RWPE1 (cell line): ENCODE measurements around the gene MUC22.
"Not testable (repeated sequence)": the region's sequence is repeated elsewhere in the genome, so short reads cannot be mapped to it uniquely, and the experiment has no call there.

Source experiments
- CTCF ChIA-PET: fragments of 350-600 bp; sonication (Branson Sonifier 250); formaldehyde crosslinking; extraction: SDS; loops from one replicate; lab custom pipeline; 2021; lab: Yijun Ruan, JAX
- POLR2A ChIA-PET: fragments of 400-600 bp; formaldehyde crosslinking; extraction: SDS; loops from one replicate; lab custom pipeline; 2020; ENCODE audit warnings: antibody characterized with exemption; ENCODE audit not compliant: low non-redundant PET; lab: Yijun Ruan, JAX
- DNase-seq: peaks from one replicate; pipeline ENCODE4 v3.0.0; 2012; ENCODE audit warnings: low spot score
- H3K27ac ChIP-seq: fragments of 450-650 bp; 2 replicates; pipeline ENCODE4 v1.5.1; 2017
- TF ChIP-seq, protein P1 (sequence below): fragments of 450-650 bp; conservative IDR thresholded peaks from 2 replicates; pipeline ENCODE4 v1.5.1; 2017; ENCODE audit warnings: low read depth, mild to moderate bottlenecking

MUC22 gene

DNA sequence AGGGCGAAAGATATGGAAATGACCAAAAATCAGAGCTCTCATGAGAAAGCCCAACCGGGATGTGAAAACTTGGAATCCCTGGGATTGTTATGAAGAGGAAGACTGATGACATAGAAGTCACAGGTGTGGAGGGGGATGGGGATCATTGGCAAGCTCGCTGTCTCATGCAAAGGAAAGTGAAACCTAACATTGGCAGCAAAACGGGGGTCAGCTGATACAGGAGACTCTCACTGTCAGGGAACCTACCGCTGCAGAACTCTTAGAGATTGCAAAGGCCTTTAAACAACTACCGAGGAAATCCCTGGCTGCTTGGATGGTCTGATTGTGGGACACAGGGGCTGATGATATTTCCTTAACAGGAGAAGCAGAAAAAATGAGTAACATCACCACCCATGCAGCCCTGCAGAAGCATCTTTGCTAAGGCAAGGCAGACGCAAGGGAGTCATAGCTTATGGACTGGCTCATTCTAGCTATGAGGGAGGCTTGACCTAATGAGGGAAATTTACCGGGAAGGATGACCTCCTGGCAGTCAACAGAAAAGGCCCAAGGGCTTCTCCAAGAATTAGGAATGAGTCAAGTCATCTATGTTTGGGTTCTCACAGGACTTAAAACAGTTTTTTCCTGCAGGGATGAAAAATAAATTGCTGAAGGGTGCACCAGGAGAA, 19.7 kb upstream of the MUC22 start:
- ChIA-PET CTCF (interaction anchor here (1.2 kb wide), 1 partner anchor 100 kb away, joined by 5 read pairs; no protein-coding TSS in a partner anchor), POLR2A (no interaction called here)
- TF ChIP-seq, protein P1, sequence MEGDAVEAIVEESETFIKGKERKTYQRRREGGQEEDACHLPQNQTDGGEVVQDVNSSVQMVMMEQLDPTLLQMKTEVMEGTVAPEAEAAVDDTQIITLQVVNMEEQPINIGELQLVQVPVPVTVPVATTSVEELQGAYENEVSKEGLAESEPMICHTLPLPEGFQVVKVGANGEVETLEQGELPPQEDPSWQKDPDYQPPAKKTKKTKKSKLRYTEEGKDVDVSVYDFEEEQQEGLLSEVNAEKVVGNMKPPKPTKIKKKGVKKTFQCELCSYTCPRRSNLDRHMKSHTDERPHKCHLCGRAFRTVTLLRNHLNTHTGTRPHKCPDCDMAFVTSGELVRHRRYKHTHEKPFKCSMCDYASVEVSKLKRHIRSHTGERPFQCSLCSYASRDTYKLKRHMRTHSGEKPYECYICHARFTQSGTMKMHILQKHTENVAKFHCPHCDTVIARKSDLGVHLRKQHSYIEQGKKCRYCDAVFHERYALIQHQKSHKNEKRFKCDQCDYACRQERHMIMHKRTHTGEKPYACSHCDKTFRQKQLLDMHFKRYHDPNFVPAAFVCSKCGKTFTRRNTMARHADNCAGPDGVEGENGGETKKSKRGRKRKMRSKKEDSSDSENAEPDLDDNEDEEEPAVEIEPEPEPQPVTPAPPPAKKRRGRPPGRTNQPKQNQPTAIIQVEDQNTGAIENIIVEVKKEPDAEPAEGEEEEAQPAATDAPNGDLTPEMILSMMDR, result no peak
- H3K27ac ChIP-seq, result no peak overlapping the region
- no peak for DNase-seq

DNA sequence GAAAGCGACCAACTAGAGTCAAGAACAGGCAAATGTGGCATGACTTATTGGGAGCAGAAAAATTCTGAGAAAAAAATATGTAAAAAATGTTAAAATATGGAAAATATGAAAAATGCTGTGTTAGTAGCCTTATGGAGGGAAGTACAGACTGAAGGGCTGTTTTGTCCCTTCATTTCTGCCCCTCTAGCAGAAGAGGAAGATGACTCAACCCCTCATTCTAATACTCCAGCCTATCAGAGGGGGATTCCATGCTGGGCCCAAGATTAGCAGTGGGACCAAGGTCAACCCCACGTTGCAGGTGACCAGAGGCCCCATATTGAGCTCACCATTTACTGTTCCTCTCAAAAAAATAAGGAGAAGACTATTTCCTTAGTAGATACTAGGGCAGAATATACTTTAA, 18.4 kb upstream of the MUC22 start:
- CTCF ChIA-PET, result interaction anchor here (0.7 kb wide), 1 partner anchor 292 kb away, joined by 4 read pairs; no protein-coding TSS in a partner anchor
- no peak overlapping the region for H3K27ac ChIP-seq
- POLR2A ChIA-PET, result no interaction called here
- TF ChIP-seq, protein P1, result no peak
- DNase-seq, result no peak

DNA sequence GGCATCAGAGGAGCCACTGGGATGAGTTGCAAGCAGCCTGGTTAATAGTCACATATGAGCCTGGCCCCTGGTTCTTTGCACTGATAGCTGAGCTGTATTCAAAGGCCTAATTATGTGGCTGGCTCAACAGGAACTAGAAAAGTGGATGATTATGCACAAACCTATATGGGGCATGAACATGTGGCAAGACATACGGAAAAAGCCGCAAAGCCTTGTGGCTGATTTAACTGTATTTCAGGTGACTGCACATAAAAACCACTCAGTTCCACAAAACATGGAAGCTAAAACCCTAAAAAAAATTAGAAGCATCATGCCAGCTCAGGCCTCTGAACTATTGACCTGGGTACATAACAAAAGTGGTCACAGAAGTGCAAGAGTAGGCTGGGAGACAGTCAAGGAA, 13.0 kb upstream of the MUC22 start:
- CTCF ChIA-PET, result no interaction called here
- TF ChIP-seq, protein P1, result no peak
- DNase-seq, result no peak
- POLR2A ChIA-PET, result no interaction called here
- no peak overlapping the region for H3K27ac ChIP-seq

DNA sequence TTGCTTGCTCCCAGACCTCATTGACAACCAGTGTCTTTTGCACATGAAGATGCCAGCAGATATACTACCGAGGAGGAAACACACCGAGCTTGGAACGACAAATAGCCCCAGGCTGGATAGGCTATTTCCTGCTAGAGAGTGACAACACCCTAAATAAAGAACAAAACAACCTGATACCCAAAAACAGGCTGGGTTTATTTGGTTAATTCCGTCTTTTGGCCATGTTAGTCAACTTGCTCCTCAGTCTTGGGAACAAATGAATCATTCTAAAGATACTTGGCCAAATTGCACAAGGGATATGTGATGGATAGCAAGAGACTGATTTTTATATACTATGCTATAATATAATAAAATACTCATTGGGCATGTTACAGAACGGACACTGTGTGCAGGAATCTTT, 11.5 kb upstream of the MUC22 start:
- H3K27ac ChIP-seq, result no peak overlapping the region
- DNase-seq, result no peak
- CTCF ChIA-PET, result no interaction called here
- TF ChIP-seq, protein P1, result no peak
- POLR2A ChIA-PET, result no interaction called here

DNA sequence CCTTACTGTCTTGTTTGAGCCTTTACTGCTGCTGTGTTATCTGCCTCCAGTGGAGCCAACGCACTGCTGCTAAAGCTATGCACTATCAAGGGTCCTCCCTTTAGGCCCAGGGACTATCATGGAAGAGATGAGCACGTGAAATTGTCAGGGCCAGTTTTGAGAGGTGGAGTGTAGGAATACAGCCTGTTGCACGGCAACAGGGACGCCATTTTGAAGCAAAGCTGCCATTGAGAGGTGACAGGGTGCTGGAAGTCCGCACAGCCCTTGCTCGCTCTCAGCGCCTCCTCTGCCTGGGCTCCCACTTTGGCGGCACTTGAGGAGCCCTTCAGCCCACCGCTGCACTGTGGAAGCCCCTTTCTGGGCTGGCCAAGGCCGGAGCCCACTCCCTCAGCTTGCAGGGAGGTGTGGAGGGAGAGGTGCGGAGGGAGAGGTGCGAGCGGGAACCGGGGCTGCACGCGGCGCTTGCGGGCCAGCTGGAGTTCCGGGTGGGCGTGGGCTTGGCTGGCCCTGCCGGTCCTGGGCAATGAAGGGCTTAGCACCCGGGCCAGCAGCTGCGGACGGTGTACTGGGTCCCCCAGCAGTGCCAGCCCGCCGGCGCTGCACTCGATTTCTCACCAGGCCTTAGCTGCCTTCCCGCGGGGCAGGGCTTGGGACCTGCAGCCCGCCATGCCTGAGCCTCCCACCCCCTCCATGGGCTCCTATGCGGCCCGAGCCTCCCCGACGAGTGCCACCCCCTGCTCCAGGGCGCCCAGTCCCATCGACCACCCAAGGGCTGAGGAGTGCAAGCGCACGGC, 10.0 kb upstream of the MUC22 start:
- H3K27ac ChIP-seq, POLR2A ChIA-PET, DNase-seq: not testable (repeated sequence)
- CTCF ChIA-PET, result interaction anchor here (0.6 to 0.7 kb wide), 2 partner anchors 449 to 590 kb away, joined by 3 to 4 read pairs; no protein-coding TSS in a partner anchor

DNA sequence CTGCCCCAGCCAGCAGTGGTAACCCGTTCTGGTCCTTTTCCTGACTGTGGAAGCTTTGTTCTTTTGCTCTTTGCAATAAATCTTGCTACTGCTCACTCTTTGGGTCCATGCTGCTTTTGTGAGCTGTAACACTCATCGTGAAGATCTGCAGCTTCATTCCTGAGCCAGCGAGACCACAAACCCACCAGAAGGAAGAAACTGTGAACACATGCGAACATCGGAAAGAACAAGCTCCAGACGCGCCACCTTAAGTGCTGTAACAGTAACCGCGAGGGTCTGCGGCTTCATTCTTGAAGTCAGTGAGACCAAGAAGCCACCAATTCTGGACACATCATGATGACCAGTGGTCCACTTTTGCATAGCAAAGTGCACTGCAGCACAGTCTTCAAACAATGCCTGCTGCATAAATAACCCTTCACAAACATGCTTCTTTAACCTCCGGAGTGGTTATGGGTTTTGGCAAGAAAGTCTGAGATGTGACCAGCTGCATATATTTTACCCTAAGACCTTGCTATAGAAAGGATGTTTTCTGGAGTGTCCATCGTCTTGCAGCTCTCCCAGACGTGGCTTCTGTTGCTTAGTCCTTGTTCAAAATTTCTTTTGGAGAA, 8.9 kb upstream of the MUC22 start:
- no peak overlapping the region for H3K27ac ChIP-seq
- TF ChIP-seq, protein P1, result no peak
- ChIA-PET CTCF (interaction anchor here (0.7 kb wide), 1 partner anchor 589 kb away, joined by 4 read pairs; no protein-coding TSS in a partner anchor), POLR2A (no interaction called here)
- no peak for DNase-seq
